Uterus (tissue), 2 donors: Measurements from ENCODE around the gene FNIP1.

Source experiments
- CTCF ChIP-seq, 4 experiments: fragments of 200-600 bp in 2 of 4; fragments of 450-650 bp in 2 of 4; sonication (generic) in 2 of 4; IDR thresholded peaks; one replicate each; pipeline ENCODE4 v1.5.1; 2016 to 2019; ENCODE audit warnings: antibody characterized with exemption in 4 of 4, mild to moderate bottlenecking in 2 of 4, moderate library complexity in 1 of 4
- POLR2A ChIP-seq, 2 donors: fragments of 450-650 bp; IDR thresholded peaks; one replicate each; pipeline ENCODE4 v1.6.1; 2016; ENCODE audit warnings: antibody characterized with exemption in 2 of 2, mild to moderate bottlenecking in 1 of 2, moderate library complexity in 1 of 2

- TF ChIP-seq POLR2A (IDR thresholded peaks at IDR 0.05) (no peak), CTCF (IDR thresholded peaks at IDR 0.05) (no peak)
These were observed 166.4 kb downstream of the FNIP1 start for GRCh38 chr5:131630208-131630962.
